Measurements from ENCODE around the gene KIF6.

Gene KIF6

DNA sequence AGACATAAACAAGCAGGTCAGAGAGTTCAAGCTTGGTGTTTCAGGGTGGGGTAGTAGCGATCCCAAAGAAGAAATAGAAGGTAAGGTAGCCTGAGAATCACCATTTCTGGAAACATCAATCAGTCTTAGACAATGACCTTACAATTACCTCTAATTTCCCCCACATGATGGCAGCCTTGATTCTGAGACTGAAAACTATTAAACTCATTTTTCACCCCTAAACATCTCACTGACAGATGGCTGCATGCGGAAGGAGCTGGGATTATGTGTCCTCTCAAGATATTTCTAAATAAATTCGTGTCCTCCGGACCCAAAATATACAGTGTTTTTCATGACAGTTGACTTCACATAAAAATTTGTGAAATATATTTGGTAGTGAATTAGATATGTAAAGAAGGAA lies 61.0 kb downstream of the KIF6 start:
- no peak for TF ChIP-seq SPI1 (IDR thresholded peaks at IDR 0.05; ENCODE audit: borderline replicate concordance, low read depth)
- TF ChIP-seq POLR2AphosphoS5 (IDR thresholded peaks at IDR 0.05; ENCODE audit: low read depth), result no peak
- TF ChIP-seq, protein P1, sequence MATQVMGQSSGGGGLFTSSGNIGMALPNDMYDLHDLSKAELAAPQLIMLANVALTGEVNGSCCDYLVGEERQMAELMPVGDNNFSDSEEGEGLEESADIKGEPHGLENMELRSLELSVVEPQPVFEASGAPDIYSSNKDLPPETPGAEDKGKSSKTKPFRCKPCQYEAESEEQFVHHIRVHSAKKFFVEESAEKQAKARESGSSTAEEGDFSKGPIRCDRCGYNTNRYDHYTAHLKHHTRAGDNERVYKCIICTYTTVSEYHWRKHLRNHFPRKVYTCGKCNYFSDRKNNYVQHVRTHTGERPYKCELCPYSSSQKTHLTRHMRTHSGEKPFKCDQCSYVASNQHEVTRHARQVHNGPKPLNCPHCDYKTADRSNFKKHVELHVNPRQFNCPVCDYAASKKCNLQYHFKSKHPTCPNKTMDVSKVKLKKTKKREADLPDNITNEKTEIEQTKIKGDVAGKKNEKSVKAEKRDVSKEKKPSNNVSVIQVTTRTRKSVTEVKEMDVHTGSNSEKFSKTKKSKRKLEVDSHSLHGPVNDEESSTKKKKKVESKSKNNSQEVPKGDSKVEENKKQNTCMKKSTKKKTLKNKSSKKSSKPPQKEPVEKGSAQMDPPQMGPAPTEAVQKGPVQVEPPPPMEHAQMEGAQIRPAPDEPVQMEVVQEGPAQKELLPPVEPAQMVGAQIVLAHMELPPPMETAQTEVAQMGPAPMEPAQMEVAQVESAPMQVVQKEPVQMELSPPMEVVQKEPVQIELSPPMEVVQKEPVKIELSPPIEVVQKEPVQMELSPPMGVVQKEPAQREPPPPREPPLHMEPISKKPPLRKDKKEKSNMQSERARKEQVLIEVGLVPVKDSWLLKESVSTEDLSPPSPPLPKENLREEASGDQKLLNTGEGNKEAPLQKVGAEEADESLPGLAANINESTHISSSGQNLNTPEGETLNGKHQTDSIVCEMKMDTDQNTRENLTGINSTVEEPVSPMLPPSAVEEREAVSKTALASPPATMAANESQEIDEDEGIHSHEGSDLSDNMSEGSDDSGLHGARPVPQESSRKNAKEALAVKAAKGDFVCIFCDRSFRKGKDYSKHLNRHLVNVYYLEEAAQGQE (IDR thresholded peaks at IDR 0.05; ENCODE audit: insufficient replicate concordance, low read depth), result no peak
- no peak for TF ChIP-seq GABPA (IDR thresholded peaks at IDR 0.05; ENCODE audit: low read depth)
- H3K4me3 ChIP-seq (replicated peaks; ENCODE audit: insufficient read depth, low read length), result no peak overlapping the region
- no peaks in the 10 kb centered on the region for H3K27me3 ChIP-seq (ENCODE audit: insufficient read depth, poor library complexity, severe bottlenecking)
- DNase-seq (ENCODE audit: low read depth in 1 of 2, low spot score in 1 of 2), result no peak
- H3K27ac ChIP-seq (replicated peaks), result no peak overlapping the region

DNA sequence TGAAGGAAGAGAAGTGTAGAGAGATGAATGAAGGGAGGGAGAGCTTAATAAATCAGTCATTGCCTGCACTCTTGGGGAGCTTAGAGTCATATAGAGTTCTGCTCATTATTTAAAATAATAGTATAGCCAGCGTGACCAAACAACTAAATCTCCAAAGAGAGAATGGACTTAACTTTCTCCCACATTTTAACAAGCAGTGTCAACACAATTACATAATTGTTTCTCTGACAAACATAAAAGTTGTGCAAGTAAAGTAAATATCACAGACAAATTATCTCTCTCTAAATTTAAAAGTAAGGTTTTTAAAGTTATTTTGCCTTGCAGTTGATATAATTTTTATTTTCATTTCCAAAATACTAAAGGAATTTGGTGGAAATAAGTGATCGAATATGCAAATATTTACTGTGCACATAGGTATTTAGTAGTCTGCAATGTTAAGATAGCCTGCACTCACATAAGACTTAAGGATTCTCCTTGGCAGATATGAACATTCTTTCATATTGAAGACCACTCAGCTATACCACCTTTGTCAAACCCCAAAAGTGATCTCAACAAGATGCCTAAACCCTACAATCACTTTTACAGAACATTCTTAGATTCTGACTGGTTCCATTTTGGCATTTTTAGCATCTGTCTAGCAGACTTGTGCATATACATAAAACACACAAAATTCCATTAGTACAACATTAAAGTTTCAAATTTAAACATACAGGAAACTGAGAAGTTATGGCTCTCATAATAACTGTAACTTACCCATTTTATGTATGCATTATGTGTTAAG lies 67.7 kb downstream of the KIF6 start:
- Histone ChIP-seq H3K27ac (replicated peaks) (no peak overlapping the region), H3K27me3 (ENCODE audit: insufficient read depth, poor library complexity, severe bottlenecking) (peaks cover 9% of the 10 kb centered on the region), H3K4me3 (replicated peaks; ENCODE audit: insufficient read depth, low read length) (no peak overlapping the region)
- no peak for DNase-seq (ENCODE audit: low read depth in 1 of 2, low spot score in 1 of 2)
- no peak for TF ChIP-seq POLR2AphosphoS5 (IDR thresholded peaks at IDR 0.05; ENCODE audit: low read depth)
- TF ChIP-seq GABPA (IDR thresholded peaks at IDR 0.05; ENCODE audit: low read depth), result no peak
- TF ChIP-seq, protein P2, sequence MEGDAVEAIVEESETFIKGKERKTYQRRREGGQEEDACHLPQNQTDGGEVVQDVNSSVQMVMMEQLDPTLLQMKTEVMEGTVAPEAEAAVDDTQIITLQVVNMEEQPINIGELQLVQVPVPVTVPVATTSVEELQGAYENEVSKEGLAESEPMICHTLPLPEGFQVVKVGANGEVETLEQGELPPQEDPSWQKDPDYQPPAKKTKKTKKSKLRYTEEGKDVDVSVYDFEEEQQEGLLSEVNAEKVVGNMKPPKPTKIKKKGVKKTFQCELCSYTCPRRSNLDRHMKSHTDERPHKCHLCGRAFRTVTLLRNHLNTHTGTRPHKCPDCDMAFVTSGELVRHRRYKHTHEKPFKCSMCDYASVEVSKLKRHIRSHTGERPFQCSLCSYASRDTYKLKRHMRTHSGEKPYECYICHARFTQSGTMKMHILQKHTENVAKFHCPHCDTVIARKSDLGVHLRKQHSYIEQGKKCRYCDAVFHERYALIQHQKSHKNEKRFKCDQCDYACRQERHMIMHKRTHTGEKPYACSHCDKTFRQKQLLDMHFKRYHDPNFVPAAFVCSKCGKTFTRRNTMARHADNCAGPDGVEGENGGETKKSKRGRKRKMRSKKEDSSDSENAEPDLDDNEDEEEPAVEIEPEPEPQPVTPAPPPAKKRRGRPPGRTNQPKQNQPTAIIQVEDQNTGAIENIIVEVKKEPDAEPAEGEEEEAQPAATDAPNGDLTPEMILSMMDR (IDR thresholded peaks at IDR 0.05; ENCODE audit: insufficient read depth, low read length), result no peak
- TF ChIP-seq SPI1 (IDR thresholded peaks at IDR 0.05; ENCODE audit: borderline replicate concordance, low read depth), result no peak
- TF ChIP-seq, protein P1 (IDR thresholded peaks at IDR 0.05; ENCODE audit: insufficient replicate concordance, low read depth), result no peak

DNA sequence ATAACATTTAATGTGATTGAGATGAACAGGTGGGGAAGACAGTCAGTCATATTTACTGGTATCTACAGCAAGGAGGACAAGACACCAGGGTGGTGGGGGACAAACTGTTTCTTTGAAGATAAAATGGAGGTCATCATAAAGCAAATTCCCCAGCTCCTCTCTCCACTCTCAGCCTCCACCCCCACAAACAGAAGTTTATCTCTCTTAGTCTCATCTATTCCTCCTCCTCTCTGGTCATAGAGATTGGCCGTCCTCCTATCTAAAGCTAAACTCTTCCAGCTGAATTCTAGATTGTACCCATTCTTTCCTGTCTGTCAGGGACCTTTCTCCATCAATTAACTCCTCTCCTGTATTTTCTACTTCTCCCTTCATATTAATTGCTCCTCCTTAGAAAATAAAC lies 71.1 kb downstream of the KIF6 start:
- TF ChIP-seq GABPA (IDR thresholded peaks at IDR 0.05; ENCODE audit: low read depth) (no peak), POLR2AphosphoS5 (IDR thresholded peaks at IDR 0.05; ENCODE audit: low read depth) (no peak)
- TF ChIP-seq, protein P1 (IDR thresholded peaks at IDR 0.05; ENCODE audit: insufficient replicate concordance, low read depth), result no peak
- TF ChIP-seq, protein P2 (IDR thresholded peaks at IDR 0.05; ENCODE audit: insufficient read depth, low read length), result no peak
- Histone ChIP-seq H3K4me3 (replicated peaks; ENCODE audit: insufficient read depth, low read length) (no peak overlapping the region), H3K27me3 (ENCODE audit: insufficient read depth, poor library complexity, severe bottlenecking) (peaks cover 9% of the 10 kb centered on the region), H3K27ac (replicated peaks) (no peak overlapping the region)
- DNase-seq (ENCODE audit: low read depth in 1 of 2, low spot score in 1 of 2), result no peak
